ENCODE results near the gene DOK3.

DNA sequence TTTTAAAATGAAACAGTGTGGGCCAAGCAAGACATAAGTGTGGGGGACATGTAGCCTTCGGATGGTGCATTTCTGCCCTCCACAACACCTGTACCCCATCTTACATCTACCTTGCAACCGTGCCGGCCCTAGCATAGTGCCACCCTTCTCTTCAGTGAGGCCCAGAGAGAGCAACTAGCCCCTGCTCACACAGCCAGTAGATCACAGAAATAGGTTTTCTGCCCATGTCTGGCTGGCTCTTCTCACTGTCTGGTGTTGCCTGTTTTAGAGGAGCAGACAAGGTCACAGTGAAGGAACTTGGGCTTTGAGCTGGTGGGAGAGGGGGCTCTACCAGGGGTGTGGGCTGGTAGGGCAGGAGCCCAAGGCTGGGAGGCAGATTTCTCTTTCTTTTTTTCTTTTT is 23.4 kb downstream of the DOK3 start:
- TF ChIP-seq CTCF (IDR thresholded peaks at IDR 0.05; ENCODE audit: poor library complexity) (no peak), EZH2 (IDR thresholded peaks at IDR 0.05; ENCODE audit: borderline replicate concordance) (no peak), EZH2phosphoT487 (IDR thresholded peaks at IDR 0.05; ENCODE audit: low read depth, severe bottlenecking, unreplicated experiment) (no peak)
